OCI-LY1 (cell line): ENCODE results near the gene SSUH2.

ENCODE experiments used
- H2AFZ ChIP-seq: fragments of 200-600 bp; sonication (generic), shearing (Covaris generic); 2 replicates; pipeline ENCODE4 v1.6.0; 2014; ENCODE audit warnings: antibody characterized with exemption, mild to moderate bottlenecking, low read length
- H3F3A ChIP-seq: fragments of 200-600 bp; sonication (generic), shearing (Covaris generic); 2 replicates; pipeline ENCODE4 v1.6.0; 2014; ENCODE audit warnings: mild to moderate bottlenecking, antibody characterized with exemption, low read length, moderate library complexity; ENCODE audit not compliant: insufficient read depth
- H3K27ac ChIP-seq: fragments of 200-600 bp; sonication (generic); 2 replicates; pipeline ENCODE4 v1.5.1; 2014; ENCODE audit warnings: low read length, mixed run types, mild to moderate bottlenecking, low read depth; ENCODE audit not compliant: poor library complexity, severe bottlenecking
- H3K27me3 ChIP-seq: fragments of 200-600 bp; sonication (generic); 2 replicates; pipeline ENCODE4 v1.6.0; 2014; ENCODE audit warnings: antibody characterized with exemption, mild to moderate bottlenecking, low read length, moderate library complexity; ENCODE audit not compliant: insufficient read depth
- H3K36me3 ChIP-seq: fragments of 200-600 bp; sonication (generic); 2 replicates; pipeline ENCODE4 v1.6.1; 2014; ENCODE audit warnings: mild to moderate bottlenecking, antibody characterized with exemption, low read length, moderate library complexity, mixed read lengths; ENCODE audit not compliant: insufficient read depth
- H3K4me1 ChIP-seq: fragments of 200-600 bp; sonication (generic); 2 replicates; pipeline ENCODE4 v1.5.1; 2014; ENCODE audit warnings: mild to moderate bottlenecking, low read length, moderate library complexity; ENCODE audit not compliant: insufficient read depth, severe bottlenecking
- H3K4me2 ChIP-seq: fragments of 200-600 bp; sonication (generic), shearing (Covaris generic); 2 replicates; pipeline ENCODE4 v1.6.1; 2014; ENCODE audit warnings: low read length
- H3K4me3 ChIP-seq: fragments of 200-600 bp; sonication (generic); 2 replicates; pipeline ENCODE4 v1.5.1; 2014; ENCODE audit warnings: low read length, low read depth, mild to moderate bottlenecking, mixed read lengths; ENCODE audit not compliant: poor library complexity, severe bottlenecking
- H3K79me2 ChIP-seq: fragments of 200-600 bp; shearing (Covaris generic); 2 replicates; pipeline ENCODE4 v1.6.1; 2016; ENCODE audit warnings: mixed run types, low read length, mixed read lengths; ENCODE audit not compliant: insufficient read depth
- H3K9ac ChIP-seq: fragments of 200-600 bp; sonication (generic), shearing (Covaris generic); 2 replicates; pipeline ENCODE4 v1.6.1; 2014; ENCODE audit warnings: mild to moderate bottlenecking, low read length, mixed read lengths
- H3K9me2 ChIP-seq: fragments of 200-600 bp; sonication (generic), shearing (Covaris generic); 2 replicates; pipeline ENCODE4 v1.6.1; 2014; ENCODE audit warnings: low read depth, mild to moderate bottlenecking, low read length, mixed read lengths
- H3K9me3 ChIP-seq: fragments of 200-600 bp; shearing (Covaris generic); 2 replicates; pipeline ENCODE4 v1.6.1; 2014; ENCODE audit warnings: low read length, mixed read lengths
- H4K20me1 ChIP-seq: fragments of 200-600 bp; sonication (generic), shearing (Covaris generic); 2 replicates; pipeline ENCODE4 v1.6.0; 2016; ENCODE audit warnings: mild to moderate bottlenecking, low read length; ENCODE audit not compliant: insufficient read depth
- EZH2 ChIP-seq: fragments of 200-600 bp; sonication (generic), shearing (Covaris generic); IDR thresholded peaks from 2 replicates; pipeline ENCODE4 v1.8.0; 2017; ENCODE audit warnings: borderline replicate concordance, mixed run types, mild to moderate bottlenecking, antibody characterized with exemption, low read length, moderate library complexity, mixed read lengths
- TF ChIP-seq, protein P1 (sequence below): fragments of 200-600 bp; sonication (generic), shearing (Covaris generic); IDR thresholded peaks from 2 replicates; pipeline ENCODE4 v1.5.1; 2017; ENCODE audit warnings: mild to moderate bottlenecking, antibody characterized with exemption, low read length, moderate library complexity, mixed read lengths

Gene SSUH2

DNA sequence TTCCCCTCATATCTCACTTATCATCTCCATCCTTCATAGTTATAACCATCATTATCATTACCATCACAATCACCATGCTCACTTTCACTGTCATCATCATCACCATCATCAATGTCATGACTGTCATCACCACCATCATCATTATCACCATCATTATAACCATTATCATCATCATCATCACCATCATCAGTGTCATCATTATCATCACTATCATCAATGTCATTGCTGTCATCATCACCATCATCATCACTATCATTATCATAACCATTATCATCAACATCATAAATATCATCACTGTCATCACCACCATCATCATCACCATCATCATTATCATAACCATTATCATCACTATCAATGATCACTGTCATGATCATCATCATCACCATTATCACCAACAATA is 44.1 kb downstream of the SSUH2 start:
- no peaks in the 10 kb centered on the region for H3K79me2 ChIP-seq
- no peaks in the 10 kb centered on the region for H3K4me1 ChIP-seq
- no peak overlapping the region for H3K9ac ChIP-seq
- H3K27ac ChIP-seq, result no peak overlapping the region
- no peaks in the 10 kb centered on the region for H4K20me1 ChIP-seq
- H3K9me2 ChIP-seq, result no peaks in the 10 kb centered on the region
- peaks cover 1% of the 10 kb centered on the region; the same call in 1 of the 2 replicates for H3K27me3 ChIP-seq
- H2AFZ ChIP-seq, result no peak overlapping the region
- no peaks in the 10 kb centered on the region for H3K36me3 ChIP-seq
- no peak for TF ChIP-seq EZH2
- TF ChIP-seq, protein P1, sequence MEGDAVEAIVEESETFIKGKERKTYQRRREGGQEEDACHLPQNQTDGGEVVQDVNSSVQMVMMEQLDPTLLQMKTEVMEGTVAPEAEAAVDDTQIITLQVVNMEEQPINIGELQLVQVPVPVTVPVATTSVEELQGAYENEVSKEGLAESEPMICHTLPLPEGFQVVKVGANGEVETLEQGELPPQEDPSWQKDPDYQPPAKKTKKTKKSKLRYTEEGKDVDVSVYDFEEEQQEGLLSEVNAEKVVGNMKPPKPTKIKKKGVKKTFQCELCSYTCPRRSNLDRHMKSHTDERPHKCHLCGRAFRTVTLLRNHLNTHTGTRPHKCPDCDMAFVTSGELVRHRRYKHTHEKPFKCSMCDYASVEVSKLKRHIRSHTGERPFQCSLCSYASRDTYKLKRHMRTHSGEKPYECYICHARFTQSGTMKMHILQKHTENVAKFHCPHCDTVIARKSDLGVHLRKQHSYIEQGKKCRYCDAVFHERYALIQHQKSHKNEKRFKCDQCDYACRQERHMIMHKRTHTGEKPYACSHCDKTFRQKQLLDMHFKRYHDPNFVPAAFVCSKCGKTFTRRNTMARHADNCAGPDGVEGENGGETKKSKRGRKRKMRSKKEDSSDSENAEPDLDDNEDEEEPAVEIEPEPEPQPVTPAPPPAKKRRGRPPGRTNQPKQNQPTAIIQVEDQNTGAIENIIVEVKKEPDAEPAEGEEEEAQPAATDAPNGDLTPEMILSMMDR, result no peak
- no peak overlapping the region for H3K4me2 ChIP-seq
- H3F3A ChIP-seq, result no peaks in the 10 kb centered on the region
- no peaks in the 10 kb centered on the region for H3K9me3 ChIP-seq
- H3K4me3 ChIP-seq, result no peak overlapping the region

DNA sequence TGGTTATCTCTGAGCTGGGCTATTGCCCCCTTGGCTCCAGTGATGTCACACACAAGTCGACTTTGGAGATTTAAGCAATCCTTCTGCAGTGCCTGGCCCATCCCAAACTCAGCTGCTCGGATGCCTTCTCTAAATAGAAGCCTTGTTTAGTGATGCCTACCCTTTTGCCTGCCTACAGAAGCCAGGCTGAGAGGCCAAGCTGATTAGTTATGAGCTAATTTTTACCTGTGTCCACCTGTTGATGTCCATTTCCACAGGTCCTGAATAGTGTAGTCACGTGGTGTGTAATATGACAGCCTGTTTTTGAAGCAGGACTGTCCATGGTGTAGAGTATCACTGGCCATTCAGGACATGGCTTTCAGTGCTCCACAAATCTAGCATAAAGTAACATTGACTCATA is 45.5 kb downstream of the SSUH2 start:
- no peak overlapping the region for H2AFZ ChIP-seq

DNA sequence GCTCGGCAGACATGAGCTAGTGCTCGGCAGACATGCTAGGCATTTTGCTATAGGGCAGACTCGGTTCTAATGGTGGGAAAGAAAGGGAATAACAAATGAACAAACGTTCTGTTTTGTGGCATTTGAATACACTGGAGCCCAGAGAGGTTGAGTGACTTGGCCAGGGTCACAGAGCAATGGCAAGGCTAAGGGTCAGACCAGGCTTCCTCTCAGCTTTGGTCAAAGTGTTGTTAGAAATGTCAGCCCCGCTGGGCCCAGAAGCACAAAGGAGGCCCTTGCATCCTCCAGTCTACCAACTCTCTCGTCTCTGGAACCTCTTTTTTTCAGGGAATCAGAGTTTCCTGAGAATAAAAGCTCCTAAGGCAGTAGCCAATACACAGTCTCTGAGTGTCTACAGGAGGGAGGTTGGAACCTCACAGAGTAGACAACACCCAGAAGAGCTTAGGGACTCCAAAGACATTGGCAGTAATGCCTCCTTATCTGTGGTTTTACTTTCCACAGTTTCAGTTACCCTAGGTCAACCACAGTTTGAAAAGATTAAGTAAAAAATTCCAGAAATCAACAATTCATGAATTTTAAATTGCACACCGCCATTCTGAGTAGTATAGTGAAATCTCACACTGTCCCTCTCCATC is 47.3 kb downstream of the SSUH2 start:
- no peak overlapping the region for H3K4me2 ChIP-seq
- H3K4me3 ChIP-seq, result no peak overlapping the region
- no peaks in the 10 kb centered on the region for H3F3A ChIP-seq
- H3K9me2 ChIP-seq, result no peaks in the 10 kb centered on the region
- no peak overlapping the region for H3K9ac ChIP-seq
- H2AFZ ChIP-seq, result no peak overlapping the region
- H3K36me3 ChIP-seq, result no peaks in the 10 kb centered on the region; the same call in 1 of the 2 replicates
- H3K4me1 ChIP-seq, result no peaks in the 10 kb centered on the region
- no peaks in the 10 kb centered on the region for H3K9me3 ChIP-seq
- H3K27me3 ChIP-seq, result no peaks in the 10 kb centered on the region
- TF ChIP-seq, protein P1, result no peak
- TF ChIP-seq EZH2, result no peak
- no peak overlapping the region for H3K27ac ChIP-seq
- H3K79me2 ChIP-seq, result no peaks in the 10 kb centered on the region
- no peaks in the 10 kb centered on the region for H4K20me1 ChIP-seq

More for the DNA sequence above, 45.5 kb downstream of the SSUH2 start:
- H3K79me2 ChIP-seq, result no peaks in the 10 kb centered on the region
- H4K20me1 ChIP-seq, result no peaks in the 10 kb centered on the region
- H3K36me3 ChIP-seq, result no peaks in the 10 kb centered on the region
- no peak overlapping the region for H3K27ac ChIP-seq
- H3K4me3 ChIP-seq, result no peak overlapping the region
- H3K9me3 ChIP-seq, result no peaks in the 10 kb centered on the region
- H3K4me2 ChIP-seq, result no peak overlapping the region
- H3K9ac ChIP-seq, result no peak overlapping the region
- no peaks in the 10 kb centered on the region for H3K9me2 ChIP-seq
- H3F3A ChIP-seq, result no peaks in the 10 kb centered on the region
- no peaks in the 10 kb centered on the region; the same call in 1 of the 2 replicates for H3K27me3 ChIP-seq
- TF ChIP-seq, protein P1, result no peak
- H3K4me1 ChIP-seq, result no peaks in the 10 kb centered on the region
